ENCODE results near the gene ZNF148.

- TF ChIP-seq SETDB1 (IDR thresholded peaks at IDR 0.05; ENCODE audit: insufficient read length, low read length) (no peak), CTCF (tag by site-specific recombination; IDR thresholded peaks at IDR 0.05) (no peak), ZSCAN30 (tag by site-specific recombination; IDR thresholded peaks at IDR 0.05) (no peak), ZNF24 (tag by site-specific recombination; IDR thresholded peaks at IDR 0.05) (no peak), TCF7L2 (IDR thresholded peaks at IDR 0.05; ENCODE audit: borderline replicate concordance, low read depth, low read length) (no peak), YY1 (tag by site-specific recombination; IDR thresholded peaks at IDR 0.05) (no peak), FEZF1 (tag by site-specific recombination; IDR thresholded peaks at IDR 0.05) (no peak), ZNF114 (tag by site-specific recombination; IDR thresholded peaks at IDR 0.05) (no peak), KLF9 (tag by site-specific recombination; IDR thresholded peaks at IDR 0.05; ENCODE audit: low read depth) (no peak), ZNF629 (tag by site-specific recombination; IDR thresholded peaks at IDR 0.05) (no peak), ZNF555 (tag by site-specific recombination; conservative IDR thresholded peaks at IDR 0.05) (no peak), ZBTB49 (tag by site-specific recombination; IDR thresholded peaks at IDR 0.05; ENCODE audit: low read depth) (no peak)
- TF ChIP-seq, protein P1, sequence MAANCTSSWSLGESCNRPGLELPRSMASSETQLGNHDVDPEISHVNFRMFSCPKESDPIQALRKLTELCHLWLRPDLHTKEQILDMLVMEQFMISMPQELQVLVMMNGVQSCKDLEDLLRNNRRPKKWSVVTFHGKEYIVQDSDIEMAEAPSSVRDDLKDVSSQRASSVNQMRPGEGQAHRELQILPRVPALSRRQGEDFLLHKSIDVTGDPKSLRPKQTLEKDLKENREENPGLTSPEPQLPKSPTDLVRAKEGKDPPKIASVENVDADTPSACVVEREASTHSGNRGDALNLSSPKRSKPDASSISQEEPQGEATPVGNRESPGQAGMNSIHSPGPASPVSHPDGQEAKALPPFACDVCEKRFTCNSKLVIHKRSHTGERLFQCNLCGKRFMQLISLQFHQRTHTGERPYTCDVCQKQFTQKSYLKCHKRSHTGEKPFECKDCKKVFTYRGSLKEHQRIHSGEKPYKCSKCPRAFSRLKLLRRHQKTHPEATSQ (tag by site-specific recombination; IDR thresholded peaks at IDR 0.05): no peak
- TF ChIP-seq, protein P2, sequence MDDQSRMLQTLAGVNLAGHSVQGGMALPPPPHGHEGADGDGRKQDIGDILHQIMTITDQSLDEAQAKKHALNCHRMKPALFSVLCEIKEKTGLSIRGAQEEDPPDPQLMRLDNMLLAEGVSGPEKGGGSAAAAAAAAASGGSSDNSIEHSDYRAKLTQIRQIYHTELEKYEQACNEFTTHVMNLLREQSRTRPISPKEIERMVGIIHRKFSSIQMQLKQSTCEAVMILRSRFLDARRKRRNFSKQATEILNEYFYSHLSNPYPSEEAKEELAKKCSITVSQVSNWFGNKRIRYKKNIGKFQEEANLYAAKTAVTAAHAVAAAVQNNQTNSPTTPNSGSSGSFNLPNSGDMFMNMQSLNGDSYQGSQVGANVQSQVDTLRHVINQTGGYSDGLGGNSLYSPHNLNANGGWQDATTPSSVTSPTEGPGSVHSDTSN (CRISPR knock-in tag; IDR thresholded peaks at IDR 0.05): no peak
Observed at GRCh38 chr3:125386811-125387210, 11.7 kb upstream of the ZNF148 start.

Measured in HEK293 (cell line).